ENCODE measurements around the gene MLST8.

Gene MLST8, protein sequence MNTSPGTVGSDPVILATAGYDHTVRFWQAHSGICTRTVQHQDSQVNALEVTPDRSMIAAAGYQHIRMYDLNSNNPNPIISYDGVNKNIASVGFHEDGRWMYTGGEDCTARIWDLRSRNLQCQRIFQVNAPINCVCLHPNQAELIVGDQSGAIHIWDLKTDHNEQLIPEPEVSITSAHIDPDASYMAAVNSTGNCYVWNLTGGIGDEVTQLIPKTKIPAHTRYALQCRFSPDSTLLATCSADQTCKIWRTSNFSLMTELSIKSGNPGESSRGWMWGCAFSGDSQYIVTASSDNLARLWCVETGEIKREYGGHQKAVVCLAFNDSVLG

DNA sequence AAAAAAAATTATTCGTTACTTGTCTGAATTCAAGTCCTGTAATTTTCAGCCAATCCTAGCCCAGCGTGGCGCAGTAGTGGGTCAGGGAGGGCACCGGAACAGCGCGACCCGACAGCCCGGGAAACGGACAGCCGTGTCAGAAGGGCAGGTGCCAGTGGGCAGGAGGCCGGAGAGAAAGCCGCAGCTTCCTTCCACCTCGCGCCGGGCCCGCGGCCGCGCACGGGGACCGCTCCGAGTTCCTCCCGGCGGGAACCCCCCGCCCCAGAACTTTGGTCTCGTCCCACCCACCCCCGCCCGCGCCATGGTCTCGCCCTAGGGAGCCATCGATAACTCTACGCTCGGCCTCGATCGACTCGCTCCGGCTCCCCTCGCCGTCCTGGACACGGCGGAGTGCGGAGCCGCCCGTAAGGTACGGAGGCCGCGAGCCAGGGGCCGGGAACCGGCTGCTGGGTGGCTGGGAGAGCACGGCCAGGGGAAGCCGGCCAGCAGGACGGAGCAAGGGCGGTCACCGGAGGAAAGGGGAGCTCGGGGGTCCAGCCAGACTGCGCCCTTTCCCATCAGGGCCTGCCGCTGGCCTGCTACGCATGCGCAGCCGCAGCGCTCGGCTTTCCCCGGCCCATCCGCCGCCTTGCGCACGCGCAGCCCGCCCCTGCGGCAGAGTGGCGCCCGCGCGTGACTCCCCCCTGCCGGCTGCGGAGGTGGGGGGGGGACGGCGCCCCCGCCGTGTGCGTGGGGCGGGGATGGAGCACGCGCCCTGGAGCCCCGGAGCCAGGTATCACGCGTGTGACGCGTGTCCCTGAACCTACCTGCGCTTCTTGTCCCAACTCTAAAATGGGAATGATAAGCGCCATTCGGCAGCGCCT, at the start of gene MLST8:
MLST8 (plus strand) TSS at position 351 of the 863 bp plus-strand sequence. CDS start 632 bp downstream, outside the sequence.
- FAIRE-seq: peak; percentile 88

DNA sequence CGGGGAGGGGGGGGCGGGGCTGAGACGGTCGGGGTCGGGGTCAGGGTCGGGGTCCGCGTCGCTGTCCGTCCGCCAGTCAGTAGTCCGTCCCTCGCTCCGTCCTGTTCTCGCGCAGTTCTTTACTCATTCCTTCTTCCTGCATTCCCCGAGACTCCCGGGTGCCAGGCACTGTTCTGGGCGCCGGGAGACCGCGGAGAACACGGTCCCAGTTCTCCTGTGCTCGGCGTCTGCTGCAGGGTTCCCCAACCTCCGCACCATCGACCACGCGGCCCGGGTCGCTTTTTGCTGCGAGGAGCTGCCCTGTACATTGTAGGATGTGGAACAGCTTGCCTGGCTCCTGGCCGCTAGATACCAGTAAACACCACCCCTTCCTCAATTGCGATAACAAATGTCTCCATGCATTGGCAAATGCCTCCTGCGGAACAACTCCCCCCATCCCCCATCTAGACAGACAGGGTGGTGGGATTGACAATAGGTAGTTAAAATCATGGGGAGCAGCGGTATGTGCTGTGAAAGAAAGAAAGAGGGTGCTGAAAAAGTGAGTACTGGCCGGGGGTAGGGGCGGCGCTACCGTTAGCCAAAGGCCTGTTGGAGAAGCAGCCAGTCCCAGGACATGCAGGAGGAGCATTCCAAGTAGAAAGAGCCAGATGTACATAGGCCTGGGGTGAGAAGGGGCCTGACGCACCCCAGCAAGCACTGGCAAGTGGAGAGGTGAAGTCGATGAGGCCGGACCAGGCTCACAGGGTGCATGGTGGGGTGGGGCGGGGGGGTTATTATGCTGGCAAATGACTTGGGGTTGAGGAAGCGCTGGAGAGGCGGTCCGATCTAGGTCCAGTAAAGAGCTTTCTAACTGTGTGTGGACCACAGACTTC, 49.0 kb upstream of the MLST8 start:
- no peak for FAIRE-seq
- DNase-seq (ENCODE audit: insufficient read length, low spot score): no peak

More for the DNA sequence above, at the start of gene MLST8:
- peak; percentile 99 for DNase-seq (ENCODE audit: insufficient read length, low spot score)

DNA sequence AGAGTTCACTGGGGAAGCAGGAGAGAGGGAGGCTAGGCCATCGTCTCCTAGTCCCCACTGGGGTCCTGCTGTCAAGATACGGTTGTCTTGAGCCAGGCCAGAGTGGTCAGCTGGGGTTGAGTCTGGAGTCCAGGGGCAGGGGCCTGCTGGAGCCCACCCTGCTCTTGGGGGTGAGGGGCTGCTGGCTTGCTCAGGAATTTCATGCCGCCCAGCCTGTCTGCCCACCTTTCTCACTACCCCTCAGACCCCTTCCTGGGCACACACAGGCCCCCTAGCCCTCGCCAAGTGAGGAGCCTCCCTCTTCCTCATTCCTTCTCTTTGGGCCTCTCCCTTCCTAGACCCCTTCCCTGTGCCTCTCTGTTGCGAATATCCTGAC, 48.4 kb upstream of the MLST8 start:
- FAIRE-seq (no peak), DNase-seq (ENCODE audit: insufficient read length, low spot score) (no peak)

DNA sequence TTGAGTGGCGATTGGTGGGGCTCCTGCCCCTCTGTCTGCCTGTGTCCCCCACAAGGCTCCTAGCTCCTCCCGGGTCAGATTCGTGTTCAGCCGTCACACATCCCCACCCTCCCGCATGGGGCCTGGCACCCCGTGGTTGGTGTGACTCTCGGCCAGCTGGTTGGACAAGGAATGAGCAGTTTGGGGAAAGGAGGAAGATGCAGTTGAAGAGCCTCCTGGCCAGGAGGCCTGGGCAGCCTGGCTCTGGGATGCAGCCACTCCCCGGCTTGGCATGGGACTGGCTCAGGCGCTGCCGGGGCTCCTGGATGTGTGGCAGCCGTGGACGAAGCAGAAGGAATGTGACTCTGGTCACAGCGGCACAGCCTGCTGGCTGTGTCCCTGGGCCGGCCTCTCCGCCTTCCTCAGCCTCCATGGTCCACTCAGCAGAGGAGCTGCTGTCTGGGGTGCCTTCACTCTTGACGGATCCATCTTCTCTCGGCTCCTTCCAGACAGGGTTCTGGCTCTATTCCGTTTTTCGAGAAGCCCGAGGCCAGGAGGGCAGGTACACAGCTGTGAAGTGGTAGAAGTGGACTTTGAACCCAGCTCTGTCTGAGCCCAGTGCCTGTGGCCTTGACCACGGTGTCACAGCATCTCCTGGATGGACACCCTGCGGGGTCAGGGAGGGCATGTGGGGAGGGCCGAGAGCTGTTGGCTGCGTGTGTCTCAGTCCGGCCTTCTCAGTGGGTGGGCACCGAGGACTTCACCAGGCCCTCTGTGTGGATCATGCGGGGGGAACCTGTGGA, 47.6 kb upstream of the MLST8 start:
- DNase-seq (ENCODE audit: insufficient read length, low spot score) (no peak), FAIRE-seq (no peak)

DNA sequence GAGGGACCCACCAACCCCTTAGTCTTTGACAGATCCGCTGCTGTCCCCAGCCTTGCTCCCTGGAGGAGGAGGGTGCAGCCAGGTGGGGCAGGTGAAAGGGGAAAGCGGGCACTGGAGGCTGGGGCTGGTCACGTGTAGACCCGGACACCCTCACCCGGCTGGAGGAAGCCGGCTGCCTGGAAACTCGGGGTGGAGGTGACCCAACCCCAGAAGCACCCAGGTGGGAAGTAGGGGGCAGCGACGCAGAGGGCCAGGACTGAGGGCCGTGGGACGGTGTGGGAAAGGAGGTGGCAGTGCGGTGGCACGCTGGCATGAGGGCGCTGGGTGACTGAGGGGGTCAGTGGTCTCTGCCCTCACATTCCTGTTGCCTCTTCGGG, 47.0 kb upstream of the MLST8 start:
- DNase-seq (ENCODE audit: insufficient read length, low spot score): no peak
- FAIRE-seq: no peak

DNA sequence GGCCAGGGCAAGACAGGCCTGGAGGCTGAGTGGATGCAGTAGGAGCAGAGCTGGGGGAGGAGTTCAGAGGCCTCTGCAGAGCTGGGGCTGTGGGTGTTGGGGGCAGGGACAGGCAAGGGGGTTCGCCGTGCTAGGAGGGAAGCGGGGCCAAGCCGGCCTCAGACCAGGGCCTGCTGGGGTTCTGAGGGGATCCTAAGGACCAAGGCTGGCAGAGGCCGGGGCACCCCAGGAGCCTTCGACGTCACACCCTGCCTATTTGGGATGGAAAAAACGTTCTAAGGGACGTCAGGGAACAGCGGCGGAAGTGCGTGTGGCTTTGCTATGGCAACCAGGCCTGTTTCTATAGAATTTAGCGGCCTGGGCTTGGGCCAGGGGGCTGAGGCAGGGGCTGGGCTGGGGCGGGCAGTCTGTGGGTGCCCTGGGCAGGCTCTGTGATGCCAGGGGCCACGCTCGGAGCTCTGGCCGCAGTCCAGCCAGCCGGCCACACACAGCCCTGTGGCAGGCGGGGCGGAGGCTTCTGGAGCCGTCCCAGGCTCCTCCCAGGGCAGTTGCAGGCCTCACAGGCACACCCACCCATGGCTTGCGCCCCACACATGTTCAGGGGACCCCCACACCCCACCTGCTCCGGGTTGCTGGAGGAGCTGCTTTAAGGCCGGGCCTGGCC, 45.9 kb upstream of the MLST8 start:
- DNase-seq (ENCODE audit: insufficient read length, low spot score): no peak

DNA sequence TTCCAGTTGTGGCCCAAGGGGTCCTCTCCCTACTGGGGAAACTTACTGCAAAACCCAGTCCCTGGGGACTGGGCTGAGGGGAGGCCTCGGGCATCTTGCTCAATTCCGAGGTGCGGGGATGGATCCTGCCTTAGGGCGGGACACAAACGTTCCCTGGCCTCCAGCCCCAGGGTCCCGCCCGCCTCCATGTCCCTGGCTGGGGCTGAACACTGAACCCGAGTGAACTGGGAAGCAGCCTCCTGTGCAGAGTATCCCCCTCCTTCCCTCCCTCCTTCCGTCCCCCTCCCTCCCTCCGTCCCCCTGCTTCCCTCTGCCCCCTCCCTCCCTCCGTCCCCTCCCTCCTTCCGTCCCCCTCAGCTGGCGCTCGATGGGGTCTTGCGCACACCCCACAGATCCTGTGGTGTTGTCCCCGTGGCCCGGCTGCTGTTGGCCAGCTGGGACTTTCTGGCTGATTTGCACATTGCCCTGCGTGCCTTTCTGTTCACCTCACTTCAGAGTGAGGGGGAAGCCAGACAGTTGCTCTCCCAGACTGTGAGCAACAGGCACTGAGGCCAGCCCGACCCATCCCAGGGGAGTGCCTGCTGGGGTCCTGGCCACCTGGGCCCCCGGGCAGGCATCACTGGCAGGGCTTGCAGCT, 44.2 kb upstream of the MLST8 start:
- DNase-seq (ENCODE audit: insufficient read length, low spot score): no peak
- no peak for FAIRE-seq

More for the DNA sequence above, 45.9 kb upstream of the MLST8 start:
- no peak for FAIRE-seq

DNA sequence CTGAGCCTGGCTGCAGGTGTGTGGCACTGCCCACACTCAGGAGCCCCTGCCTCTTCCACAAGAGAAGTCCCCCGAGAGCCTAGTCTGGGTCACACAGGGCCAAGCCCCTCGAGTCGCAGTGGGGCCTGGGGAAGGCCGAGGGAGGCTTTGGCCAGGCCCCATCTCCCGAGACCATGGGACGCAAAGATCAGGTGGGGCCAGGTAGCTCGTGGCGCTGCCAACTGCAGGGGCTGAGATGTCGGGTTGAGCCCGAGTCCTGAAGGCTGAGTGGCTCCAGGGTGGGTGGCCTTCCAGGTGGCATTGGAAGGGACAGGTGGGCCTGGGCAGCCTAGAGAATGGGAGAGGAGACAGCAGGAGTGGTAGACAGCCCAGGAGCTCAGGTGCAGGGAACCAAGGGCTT, 43.3 kb upstream of the MLST8 start:
- FAIRE-seq (no peak), DNase-seq (ENCODE audit: insufficient read length, low spot score) (no peak)

DNA sequence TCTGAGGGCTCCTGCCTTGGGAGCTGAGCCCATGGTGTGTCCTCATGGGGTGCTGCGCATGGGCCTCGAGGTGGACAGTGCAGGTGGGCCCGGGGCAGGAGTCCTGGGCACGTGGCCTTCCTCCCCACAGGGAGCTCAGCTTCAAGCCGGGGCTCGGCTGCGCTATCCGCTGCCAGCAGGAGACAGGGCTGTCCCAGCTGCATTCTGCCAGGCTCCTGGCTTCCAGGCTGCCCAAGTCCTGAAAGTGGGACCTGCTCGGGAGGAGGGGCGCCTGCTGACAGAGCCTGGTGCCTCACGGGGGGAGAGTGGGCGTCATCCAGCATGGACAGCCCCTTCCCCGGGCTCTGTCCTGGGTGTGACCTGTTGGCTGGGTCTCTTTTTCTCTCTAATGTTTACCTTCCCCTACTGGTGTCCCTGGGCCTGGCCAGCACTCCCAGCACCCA, 42.6 kb upstream of the MLST8 start:
- no peak for FAIRE-seq
- DNase-seq (ENCODE audit: insufficient read length, low spot score): no peak

DNA sequence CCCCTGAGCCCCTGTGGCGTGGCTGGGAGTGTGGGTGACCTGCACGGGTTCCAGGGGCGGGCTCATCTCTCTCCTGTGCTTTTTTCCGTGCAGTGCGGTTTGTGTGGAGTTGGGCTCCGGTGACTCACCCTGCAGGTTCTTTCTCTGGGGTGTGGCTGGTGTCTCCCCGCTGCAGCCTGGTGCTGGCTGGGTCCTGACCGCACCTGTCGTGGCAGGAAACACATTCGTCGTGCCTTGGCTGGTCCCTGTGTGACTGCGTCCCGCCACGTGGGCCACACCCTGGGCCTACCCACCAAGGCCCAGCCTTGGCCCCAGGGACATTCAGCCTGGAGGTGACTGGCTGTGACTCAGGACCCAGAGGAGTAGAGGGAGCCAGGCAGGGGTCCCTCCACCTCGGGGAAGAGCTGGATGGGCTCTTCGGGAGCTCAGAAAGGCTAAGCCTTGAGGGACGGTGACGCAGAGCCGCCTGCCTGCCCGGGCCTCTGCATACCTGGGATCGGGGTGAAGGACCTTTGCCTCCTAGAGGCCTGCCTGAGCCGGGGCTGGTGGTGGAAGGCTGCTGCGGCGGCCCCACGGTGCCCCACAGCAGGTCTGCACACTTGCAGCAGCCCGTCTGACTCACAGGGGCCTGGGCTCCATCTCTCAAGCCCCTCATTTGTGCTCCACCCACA, 41.9 kb upstream of the MLST8 start:
- no peak for FAIRE-seq

DNA sequence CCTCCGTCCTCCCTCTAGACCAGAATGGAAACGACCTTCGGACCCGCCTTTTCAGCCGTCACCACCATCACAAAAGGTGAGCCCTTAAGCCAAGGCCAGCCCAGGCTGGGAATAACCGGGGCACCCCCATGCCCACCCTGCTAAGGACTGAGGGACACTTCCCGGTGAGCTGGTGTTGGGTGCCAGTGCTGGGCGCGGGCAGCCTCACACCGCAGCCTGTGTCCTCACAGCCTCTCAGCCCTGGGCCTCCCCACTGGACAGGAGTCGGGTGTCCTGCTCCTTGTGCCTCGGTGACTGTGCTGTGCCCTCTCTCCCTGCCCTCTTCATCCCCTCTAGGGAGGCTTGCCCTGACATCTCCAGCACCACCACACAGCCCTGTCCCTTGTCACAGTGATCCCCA, 39.4 kb upstream of the MLST8 start:
- FAIRE-seq: no peak
- DNase-seq (ENCODE audit: insufficient read length, low spot score): no peak

More for the DNA sequence above, 41.9 kb upstream of the MLST8 start:
- DNase-seq (ENCODE audit: insufficient read length, low spot score): no peak

DNA sequence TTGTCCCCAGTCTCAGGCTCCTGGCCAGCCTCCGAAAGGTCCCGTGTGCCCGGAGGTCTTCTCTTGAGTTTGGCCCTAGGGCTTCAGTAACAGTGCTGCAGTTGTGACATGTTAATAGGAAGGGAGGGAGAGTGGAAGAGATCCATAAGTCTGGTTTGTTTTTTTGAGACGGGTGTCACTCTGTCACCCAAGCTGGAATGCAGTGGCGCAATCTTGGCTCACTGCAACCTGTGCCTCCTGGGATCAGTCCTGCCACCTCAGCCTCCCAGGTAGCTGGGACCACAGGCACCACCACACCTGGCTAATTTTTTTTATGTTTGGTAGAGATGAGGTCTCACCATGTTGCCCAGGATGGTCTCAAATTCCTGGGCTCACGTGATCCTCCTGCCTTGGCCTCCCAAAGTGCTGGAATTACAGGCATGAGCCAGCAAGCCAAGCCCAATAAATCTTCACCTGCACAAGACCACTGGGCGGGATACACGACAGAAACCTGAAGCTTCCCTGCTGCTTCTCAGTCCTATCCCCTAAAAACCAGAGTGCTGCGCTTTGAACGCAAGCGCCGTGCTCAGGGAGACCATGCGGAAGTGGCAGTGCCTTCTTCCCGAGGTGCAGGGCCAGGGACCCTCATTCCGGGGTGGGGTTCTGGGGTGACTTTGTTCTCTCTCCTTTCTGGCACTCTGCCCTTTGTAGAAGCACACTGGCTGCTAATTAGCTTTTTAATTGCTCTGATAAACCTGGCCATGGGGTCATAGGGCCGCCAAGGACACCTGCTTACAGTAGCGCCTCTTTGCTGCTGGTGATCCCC, 38.8 kb upstream of the MLST8 start:
- DNase-seq (ENCODE audit: insufficient read length, low spot score): no peak
- no peak for FAIRE-seq

DNA sequence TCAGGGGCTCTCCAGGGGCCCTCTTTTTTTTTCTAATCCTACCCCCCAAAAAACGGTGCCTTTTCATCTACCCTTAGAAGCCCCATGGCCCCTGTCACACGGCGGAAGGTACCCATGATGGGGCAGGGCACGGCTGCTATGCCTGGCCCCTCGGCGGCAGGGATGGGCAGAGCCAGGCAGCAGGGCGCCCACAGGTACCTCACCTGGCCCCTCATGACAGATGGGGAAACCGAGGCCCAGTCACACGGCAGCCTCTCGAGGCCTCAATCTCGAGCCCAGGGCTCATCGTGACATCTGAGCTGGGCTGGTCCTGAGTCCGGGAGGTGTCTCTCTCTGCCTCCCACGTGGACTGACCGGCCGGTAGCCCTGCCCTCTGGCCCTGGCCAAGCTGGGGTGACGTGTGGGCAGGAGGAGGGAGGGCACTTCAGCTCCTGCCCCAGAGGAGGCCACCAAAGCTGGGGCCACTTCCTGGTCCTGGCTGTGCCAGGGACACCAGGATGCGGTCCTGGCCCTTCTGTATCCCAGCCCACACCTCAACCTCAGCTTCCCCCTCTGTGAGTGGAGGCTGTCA, 38.1 kb upstream of the MLST8 start:
- FAIRE-seq (no peak), DNase-seq (ENCODE audit: insufficient read length, low spot score) (no peak)

DNA sequence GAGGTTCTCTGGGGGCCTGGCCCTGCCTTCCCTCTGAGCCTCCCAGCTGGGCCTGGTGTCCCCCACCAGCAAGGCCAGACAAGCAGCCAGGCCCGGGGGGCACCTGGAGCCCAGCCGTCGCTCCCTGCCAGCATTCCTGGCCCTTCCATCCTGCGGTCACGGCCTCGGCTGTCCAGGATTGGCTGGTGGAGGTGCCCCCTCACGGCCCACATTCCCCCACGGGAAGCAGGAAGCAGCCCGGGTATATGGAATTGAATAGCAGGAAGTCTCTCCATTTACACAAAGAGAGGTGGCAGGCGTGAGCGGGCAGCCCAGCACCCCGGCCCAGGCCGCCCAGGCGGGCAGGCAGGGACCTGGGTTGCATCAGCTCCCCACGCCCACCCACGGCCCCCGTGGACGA, 35.2 kb upstream of the MLST8 start:
- no peak for DNase-seq (ENCODE audit: insufficient read length, low spot score)
- FAIRE-seq: no peak

DNA sequence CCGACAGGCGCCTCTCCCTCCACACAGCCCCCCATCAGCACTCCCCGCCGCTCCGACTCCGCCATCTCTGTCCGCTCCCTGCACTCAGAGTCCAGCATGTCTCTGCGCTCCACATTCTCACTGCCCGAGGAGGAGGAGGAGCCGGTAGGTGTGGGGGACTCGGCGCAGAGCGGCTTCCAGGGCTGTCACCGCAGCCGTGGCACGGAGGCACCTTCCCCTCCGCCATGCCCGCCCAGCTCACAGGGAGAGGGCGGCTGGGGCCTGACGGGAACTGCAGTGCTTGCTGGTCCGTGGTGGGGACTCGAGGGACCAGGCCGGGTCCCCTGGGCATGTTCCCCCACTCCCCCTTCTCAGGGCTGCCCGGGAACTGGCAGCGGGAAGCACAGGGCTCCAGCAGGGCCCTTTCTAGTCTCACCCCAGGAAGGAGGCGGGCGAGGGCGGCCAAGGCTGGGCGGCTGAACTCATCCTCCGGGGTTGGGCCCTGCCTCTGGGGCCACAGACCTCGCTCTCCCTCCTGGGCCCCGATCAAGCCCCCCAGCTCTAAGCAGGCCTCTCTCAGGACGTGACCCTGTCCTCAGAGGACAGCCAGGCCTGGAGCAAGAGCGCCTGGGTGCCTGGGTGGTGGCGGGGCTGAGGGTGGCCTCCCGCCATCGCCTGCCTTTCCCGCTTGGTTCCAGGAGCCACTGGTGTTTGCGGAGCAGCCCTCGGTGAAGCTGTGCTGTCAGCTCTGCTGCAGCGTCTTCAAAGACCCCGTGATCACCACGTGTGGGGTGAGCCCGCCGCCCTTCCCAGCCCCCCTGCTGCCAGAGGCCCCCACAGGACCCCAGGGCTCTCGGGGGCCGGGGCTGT, 34.4 kb upstream of the MLST8 start:
- DNase-seq (ENCODE audit: insufficient read length, low spot score): no peak
- FAIRE-seq: no peak

DNA sequence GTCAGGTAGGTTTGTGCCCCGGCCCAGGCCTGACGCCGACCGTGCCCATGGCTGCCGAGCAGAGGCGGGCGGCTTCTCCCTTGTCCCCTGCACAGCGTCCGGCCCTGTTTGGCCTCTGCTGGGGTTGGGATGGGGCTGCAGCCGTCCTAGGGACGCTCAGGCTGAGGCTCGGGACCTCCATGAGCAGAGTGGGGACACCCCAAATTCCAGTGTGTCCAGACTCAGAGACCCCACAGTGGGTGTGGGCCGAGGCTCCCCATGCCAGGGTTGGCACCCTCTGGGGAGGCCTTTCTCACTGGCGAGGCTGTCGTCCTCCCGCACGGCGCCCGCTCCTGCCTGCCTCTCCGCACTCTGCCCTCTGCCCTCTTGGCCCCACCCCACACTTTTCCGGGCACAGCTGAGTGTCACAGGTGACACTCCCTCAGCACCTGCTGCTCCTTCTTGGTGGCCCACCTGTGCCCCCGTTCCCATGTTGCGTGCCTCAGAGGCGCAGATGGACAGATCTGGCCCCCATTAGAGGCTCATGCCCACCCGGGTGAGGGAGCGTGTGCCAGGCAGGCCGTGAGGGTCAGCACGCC, 33.6 kb upstream of the MLST8 start:
- no peak for FAIRE-seq
- no peak for DNase-seq (ENCODE audit: insufficient read length, low spot score)
